ENCODE results near the gene RTL5.

The RTL5 gene

GRCh38 chrX:72143609-72143907, 11.8 kb upstream of the RTL5 start:
- Histone ChIP-seq H3K4me3 (ENCODE audit: low read depth, low read length) (no peak overlapping the region), H2AFZ (no peak overlapping the region), H3K36me3 (ENCODE audit: control insufficient read depth, insufficient read depth, low read length) (no peaks in the 10 kb centered on the region), H3K9me3 (ENCODE audit: control insufficient read depth, low read length) (no peaks in the 10 kb centered on the region), H3K9ac (no peak overlapping the region), H3K4me2 (ENCODE audit: low read length) (no peak overlapping the region), H3K79me2 (no peaks in the 10 kb centered on the region), H3K27me3 (ENCODE audit: control insufficient read depth, insufficient read depth, low read length) (no peaks in the 10 kb centered on the region), H3K27ac (no peak overlapping the region), H3K4me1 (no peaks in the 10 kb centered on the region)
- TF ChIP-seq CTCF (IDR thresholded peaks at IDR 0.05), result no peak

- H2AFZ ChIP-seq, result no peak overlapping the region
- no peak for TF ChIP-seq CTCF (IDR thresholded peaks at IDR 0.05)
- H3K9ac ChIP-seq, result no peak overlapping the region
- no peak overlapping the region for H3K4me3 ChIP-seq (ENCODE audit: low read depth, low read length)
- no peaks in the 10 kb centered on the region for H3K9me3 ChIP-seq (ENCODE audit: control insufficient read depth, low read length)
- no peaks in the 10 kb centered on the region for H3K27me3 ChIP-seq (ENCODE audit: control insufficient read depth, insufficient read depth, low read length)
- H3K27ac ChIP-seq, result no peak overlapping the region
- H3K4me1 ChIP-seq, result no peaks in the 10 kb centered on the region
- H3K4me2 ChIP-seq (ENCODE audit: low read length), result no peak overlapping the region
- no peaks in the 10 kb centered on the region for H3K79me2 ChIP-seq
- H3K36me3 ChIP-seq (ENCODE audit: control insufficient read depth, insufficient read depth, low read length), result no peaks in the 10 kb centered on the region
These were observed 11.3 kb upstream of the RTL5 start for GRCh38 chrX:72142794-72143608.

- no peak overlapping the region for H3K9ac ChIP-seq
- TF ChIP-seq CTCF (IDR thresholded peaks at IDR 0.05), result no peak
- H2AFZ ChIP-seq, result no peak overlapping the region
- H3K36me3 ChIP-seq (ENCODE audit: control insufficient read depth, insufficient read depth, low read length), result no peaks in the 10 kb centered on the region
- H3K27ac ChIP-seq, result no peak overlapping the region
- no peaks in the 10 kb centered on the region for H3K79me2 ChIP-seq
- H3K27me3 ChIP-seq (ENCODE audit: control insufficient read depth, insufficient read depth, low read length), result no peaks in the 10 kb centered on the region
- H3K4me3 ChIP-seq (ENCODE audit: low read depth, low read length), result no peak overlapping the region
- no peaks in the 10 kb centered on the region for H3K9me3 ChIP-seq (ENCODE audit: control insufficient read depth, low read length)
- no peaks in the 10 kb centered on the region for H3K4me1 ChIP-seq
- no peak overlapping the region for H3K4me2 ChIP-seq (ENCODE audit: low read length)
These were observed 10.5 kb upstream of the RTL5 start for GRCh38 chrX:72142094-72142793.

GRCh38 chrX:72141372-72142004, 9.8 kb upstream of the RTL5 start:
- H3K79me2 ChIP-seq, result no peaks in the 10 kb centered on the region
- H3K27me3 ChIP-seq (ENCODE audit: control insufficient read depth, insufficient read depth, low read length), result no peaks in the 10 kb centered on the region

More at GRCh38 chrX:72141372-72142004, 9.8 kb upstream of the RTL5 start:
- no peaks in the 10 kb centered on the region for H3K36me3 ChIP-seq (ENCODE audit: control insufficient read depth, insufficient read depth, low read length)
- H3K4me3 ChIP-seq (ENCODE audit: low read depth, low read length), result no peak overlapping the region
- no peak overlapping the region for H3K9ac ChIP-seq
- no peaks in the 10 kb centered on the region for H3K9me3 ChIP-seq (ENCODE audit: control insufficient read depth, low read length)
- H3K27ac ChIP-seq, result no peak overlapping the region
- H2AFZ ChIP-seq, result no peak overlapping the region
- TF ChIP-seq CTCF (IDR thresholded peaks at IDR 0.05), result no peak
- no peaks in the 10 kb centered on the region for H3K4me1 ChIP-seq
- no peak overlapping the region for H3K4me2 ChIP-seq (ENCODE audit: low read length)
